Stimulated activated CD8-positive, alpha-beta memory T cell treated with anti-CD3 and anti-CD28 coated beads, Interleukin-4, amount 100 ng/mL, for 24 hours (primary cell): Measurements from ENCODE around the gene MYH14.

Source experiments
- DNase-seq: peaks from one replicate; pipeline ENCODE4 v3.0.0-alpha.2; 2020; ENCODE audit warnings: low read depth

The MYH14 gene

DNA sequence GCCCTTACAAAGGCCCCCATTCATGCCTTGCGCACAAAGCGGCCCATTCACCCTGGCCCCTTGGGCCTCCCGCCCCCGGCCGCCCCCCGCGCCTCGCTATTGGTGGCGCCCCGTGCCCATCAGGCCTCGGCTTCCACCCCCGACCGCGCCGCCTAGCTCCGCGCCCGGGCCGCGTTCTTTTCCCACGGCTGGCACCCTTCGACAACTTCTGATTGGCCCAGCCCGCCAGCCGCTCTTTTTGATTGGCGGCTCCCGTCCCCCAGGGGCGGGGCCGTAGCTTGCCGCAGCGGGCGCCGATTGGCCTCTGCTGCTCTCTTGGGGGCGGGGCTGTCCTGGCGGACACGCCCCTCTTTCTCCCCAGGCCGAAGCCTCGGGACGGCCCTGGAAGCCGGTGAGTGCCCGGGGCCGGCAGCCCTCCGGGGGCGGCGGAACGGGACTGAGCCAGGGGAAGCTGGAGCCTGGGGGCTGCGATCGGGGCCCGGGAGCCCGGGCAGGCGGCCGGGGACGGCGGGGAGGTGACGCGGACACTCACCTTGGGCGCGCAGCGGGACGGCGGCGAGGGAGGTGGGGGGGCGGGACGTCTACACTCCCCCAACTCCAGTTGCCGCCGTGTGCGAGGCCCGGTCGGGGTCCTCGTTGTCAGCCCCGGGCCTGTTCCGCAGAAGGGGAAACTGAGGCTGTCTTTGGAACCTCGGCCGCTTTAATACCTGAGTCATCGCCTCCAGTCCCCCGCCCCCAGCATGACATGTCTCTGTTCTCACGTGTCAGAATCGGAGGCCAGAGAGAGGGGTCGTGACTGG lies at the start of gene MYH14:
Gene MYH14, plus strand, starts transcription at position 342 of the 800 bp plus-strand sequence. CDS start 6,744 bp downstream, outside the sequence.
- peak; percentile 2 for DNase-seq

DNA sequence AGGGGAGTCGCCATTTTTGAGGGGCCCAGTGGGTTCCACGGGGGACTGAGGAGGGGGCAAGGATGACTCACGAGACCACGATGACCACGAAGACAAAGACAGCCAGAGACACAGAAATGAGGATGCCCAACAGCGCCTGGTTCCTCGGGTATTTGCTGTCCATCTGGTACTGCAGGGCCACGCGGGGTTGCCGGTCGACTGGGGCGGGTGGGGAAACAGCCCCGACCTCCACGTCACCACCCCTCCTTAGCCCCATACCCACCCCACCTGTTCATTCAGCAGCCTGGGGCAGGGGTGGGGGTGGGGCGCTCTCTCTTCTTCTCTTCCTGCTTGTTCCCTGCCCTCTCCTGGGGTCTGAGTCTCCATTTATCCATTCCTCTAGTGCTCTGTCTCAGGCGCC lies 48.9 kb upstream of the MYH14 start:
- no peak for DNase-seq

DNA sequence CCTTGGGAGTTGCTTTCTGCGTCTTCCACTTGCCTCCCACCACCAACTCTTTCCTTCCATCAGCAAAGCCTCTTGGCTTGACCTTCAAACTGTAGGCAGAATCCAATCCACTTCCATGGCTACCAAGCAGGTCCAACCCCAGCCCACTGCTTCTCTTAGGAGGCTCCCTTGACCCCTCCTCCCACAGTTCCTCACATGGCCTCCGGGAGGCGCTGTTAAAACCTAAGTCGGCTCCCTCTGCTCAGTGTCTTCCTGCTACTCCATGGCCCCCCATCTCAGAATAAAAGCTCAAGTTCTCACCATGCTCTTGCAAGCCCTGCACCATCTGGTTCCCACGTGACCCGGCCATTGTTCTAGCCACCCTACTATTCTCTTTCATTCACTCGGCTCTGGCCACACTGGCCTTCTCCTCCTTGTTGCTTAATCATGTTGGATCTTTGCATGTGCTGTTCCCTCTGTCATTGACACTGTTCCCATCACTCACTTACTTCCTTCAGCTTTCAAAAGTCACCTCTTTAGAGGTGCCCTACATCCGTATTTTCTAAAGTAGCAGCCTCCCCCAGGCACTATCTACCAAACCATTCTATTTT lies 47.8 kb upstream of the MYH14 start:
- no peak for DNase-seq

- DNase-seq, result no peak
Observed at GRCh38 chr19:50158577-50158976, 44.8 kb upstream of the MYH14 start.

- DNase-seq, result no peak
Observed at GRCh38 chr19:50159078-50159477, 44.3 kb upstream of the MYH14 start.

DNA sequence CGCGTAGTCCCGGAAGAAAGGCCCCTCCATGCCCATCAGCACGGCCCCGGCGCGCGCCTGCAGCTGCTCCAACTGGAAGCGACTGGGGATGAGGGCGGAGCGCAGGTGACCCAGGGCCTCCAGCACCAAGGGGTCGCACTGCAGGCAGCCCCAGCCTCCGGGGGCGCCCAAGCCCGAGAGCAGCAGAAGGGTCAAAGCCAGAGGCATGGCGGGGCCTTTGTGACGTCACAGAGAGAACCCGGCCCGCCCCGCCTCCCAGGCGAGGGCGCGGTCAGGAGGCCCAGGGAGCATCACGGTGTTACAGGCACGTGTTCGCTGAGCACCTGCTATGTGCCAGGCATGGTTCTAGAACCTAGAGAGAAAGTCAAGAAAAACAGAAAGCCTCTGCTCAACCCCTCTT lies 40.4 kb upstream of the MYH14 start, which contains the start of gene IZUMO2:
Gene IZUMO2, minus strand, starts transcription at position 294 of the 400 bp plus-strand sequence. Its CDS starts 87 bp downstream, at position 207.
- no peak for DNase-seq

- no peak for DNase-seq
Observed at GRCh38 chr19:50167314-50167721, 36.1 kb upstream of the MYH14 start.

DNA sequence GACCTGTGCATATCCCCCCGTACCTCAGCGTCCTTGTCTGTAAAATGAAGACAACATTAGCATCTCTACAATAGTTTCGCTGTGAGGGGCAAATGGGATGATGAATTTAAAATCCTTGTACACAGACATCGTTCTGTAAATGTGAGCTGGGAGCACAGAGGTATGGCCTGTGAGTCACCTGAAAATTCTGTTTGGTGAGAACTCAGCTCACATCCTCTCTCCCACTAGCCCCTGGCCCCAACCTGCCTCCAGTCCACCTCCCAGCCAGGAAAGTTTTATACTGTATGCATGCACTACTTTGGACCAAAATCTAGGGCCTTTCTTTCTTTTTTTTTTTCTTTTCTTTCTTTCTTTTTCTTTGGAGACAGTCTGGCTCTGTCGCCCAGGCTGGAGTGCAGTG lies 31.7 kb upstream of the MYH14 start:
- no peak for DNase-seq

DNA sequence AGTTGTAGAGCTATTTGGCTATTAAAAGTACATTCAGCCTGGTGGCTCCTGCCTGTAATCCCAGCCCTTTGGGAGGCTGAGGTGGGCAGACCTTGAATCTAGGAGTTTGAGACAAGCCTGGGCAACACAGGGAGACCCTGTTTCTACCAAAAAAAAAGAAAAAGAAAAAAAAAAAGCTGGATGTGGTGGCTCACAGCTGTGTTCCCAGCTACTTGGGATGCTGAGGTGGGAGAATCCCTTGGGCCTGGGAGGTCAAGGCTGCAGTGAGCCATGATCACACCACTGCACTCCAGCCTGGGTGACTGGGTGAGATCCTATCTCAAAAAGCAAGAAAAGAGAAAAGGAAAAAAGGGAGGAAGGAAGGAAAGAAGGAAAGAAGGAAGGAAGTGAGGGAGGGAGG lies 30.7 kb upstream of the MYH14 start:
- DNase-seq, result no peak

- no peak for DNase-seq
Observed at GRCh38 chr19:50173127-50173526, 30.3 kb upstream of the MYH14 start.

DNA sequence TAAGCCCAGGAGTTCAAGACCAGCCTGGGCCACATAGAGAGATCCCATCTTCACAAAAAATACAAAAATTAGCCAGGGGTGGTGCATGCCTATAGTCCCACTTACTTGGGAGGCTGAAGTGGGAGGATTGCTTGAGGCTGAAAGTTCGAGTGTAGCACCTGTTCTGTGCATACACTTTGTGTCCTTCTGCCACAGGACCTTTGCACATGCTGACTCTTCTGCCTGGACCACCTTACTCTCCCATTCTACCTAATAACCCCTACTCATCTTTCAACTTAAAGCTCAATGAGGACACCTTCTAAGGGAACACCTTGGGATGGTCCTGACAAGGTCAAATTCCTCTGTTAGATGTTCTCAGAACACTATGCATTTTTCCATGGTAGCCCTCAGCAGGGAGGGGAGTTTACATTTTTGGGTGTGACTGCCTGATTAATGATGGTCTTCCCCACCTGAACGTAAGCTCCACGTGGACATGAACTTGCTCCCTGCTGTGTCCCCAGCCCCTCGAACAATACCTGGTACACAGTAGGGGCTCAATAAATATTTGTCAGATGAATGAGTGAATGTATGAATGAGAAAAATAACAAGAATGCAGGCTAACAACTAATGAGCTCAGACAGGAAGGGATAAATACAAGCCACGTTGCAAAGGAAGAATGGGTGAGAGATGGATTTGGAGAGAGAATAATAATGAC lies 29.2 kb upstream of the MYH14 start:
- no peak for DNase-seq

GRCh38 chr19:50175924-50176323 lies 27.5 kb upstream of the MYH14 start:
- DNase-seq, result no peak

DNA sequence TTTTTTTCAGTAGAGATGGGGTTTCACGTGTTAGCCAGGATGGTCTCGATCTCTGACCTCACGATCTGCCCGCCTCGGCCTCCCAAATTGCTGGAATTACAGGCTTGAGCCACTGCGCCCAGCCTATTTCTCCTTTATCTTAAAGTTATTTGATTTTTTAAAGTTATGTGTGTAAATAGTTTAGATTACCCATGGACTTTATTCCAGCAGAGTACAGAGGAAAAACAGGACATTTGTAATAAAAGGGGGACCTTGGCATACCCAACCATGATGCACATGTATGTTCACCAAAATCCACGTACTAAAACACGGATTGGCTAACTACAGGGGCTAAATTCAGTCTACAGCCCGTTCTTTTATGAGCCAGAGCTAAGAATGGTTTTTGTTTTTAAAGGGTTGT lies 26.6 kb upstream of the MYH14 start:
- DNase-seq, result no peak

DNA sequence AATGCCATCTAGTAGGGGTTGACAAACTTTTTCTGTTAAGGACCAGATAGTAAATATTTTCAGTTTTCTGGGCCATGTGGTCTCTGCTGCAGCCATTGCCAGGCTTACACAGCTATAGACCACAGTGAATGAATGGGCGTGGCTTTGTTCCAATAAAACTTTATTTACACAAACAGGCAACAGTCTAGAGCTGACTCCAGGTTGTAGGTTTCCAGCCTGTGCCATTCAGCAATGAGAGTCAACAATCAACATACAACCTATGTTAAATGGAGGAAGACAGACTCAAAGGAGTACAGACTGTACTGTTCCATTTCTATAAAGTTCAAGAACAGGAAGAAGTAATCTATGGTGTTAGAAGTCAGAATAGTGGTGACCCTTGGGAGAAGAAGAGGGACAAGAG lies 25.1 kb upstream of the MYH14 start:
- DNase-seq, result no peak

DNA sequence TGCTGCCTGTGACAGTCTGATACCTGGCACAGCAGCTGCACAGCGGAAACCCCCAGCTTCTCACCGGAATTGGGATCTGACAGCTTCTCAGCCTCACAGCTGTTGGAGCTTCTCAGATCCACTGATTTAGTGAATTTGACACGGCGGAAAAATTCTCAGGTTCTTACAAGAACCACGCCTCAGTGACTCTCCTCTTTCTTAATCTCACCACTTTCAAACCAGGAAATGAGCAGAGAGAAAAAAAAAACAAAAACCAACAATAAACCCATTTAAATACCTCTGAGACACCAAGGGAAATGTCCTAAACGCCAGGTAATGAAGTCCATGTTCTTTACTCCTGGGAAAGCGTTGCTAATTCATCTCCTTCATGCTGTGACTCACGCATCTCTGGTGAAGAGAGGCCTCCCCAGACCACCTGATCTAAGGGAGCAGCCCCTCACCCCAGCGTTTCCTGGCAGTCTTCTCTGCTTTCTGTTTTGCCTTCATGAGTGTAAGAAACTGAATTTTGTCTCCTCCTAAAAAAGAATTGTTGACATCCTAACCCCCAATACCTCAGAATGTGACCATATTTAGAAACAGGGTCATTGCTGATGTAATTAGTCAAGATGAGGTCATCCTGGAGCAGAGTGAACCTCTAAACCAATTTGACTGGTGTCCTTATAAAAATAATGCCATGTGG lies 24.4 kb upstream of the MYH14 start:
- DNase-seq, result no peak

DNA sequence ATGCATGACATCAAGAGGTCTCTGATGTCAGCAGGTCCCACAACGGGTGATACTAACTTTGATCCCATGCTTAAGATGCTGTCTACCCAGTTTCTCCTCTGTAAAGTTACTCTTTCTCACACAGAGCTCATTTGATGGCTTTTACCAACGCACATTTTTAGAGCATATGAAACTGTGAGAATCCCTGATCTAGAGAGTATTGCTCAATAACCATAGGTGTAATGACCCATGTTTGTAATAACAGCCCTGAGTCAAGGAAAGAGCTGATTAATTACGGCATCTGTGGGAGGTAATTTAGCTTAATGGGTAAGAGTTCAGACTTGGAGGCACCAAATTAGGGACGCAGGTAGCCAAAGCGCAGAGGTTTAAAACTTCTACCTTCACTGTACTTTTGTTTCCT lies 22.3 kb upstream of the MYH14 start:
- no peak for DNase-seq

GRCh38 chr19:50184196-50184595 lies 19.2 kb upstream of the MYH14 start:
- no peak for DNase-seq

DNA sequence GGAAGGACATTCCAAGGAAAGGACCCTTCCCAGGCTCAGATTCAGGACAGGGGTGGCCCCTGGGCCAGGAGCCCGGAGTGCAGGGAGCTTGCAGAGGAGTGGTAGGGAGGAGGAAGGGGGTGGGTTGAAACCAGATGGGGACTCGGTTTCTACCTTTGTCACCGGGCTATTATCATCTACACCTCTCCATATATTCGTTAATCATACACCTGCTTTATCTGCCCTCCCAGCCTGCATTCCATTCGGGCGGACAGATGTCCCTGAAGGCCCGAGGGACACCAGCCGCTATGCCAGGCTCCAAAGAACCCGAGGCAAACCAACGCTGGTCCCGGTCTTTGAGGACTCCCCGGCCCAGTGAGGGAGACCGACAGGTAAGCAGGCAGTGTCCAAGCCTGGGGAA lies 15.5 kb upstream of the MYH14 start:
- no peak for DNase-seq

GRCh38 chr19:50189331-50189730 lies 14.1 kb upstream of the MYH14 start:
- no peak for DNase-seq

DNA sequence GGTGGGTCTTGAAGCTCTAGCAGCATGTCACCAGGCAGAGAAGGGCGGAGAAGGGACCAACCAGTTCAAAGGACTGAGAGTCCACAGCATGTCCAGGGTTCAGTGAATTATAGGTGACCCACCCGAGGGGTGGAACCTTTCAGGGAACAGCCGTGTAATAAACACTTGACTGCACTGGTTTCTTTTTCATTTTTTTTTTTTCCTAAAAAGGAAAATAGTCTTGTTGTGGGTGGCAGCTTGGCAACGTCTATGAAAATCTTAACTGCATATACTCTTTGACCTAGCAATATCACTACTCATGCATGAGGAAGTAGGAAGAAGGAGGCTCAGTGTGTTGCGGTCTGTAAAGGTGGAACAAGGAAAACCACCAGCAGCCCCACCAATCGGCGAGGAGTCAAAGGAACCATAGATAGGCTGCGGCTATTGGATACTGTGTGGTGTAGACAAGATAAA lies 13.0 kb upstream of the MYH14 start:
- DNase-seq, result no peak

DNA sequence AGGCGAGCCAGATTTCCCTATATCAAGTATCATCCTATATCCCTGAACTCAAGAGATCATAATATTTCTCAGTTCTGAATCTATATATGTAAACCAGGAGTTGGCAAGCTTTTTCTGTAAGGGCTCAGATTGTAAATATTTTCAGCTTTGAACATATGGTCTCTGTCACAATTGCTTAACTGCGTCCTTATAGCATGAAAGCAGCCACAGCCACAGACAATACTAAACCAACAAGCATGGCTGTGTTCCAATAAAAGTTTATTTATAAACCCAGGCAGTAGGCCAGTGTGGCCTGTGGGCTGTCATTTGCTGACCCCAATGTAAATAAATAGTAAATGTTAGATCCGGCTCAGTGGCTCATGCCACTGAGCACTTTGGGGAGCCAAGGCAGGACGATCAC lies 12.2 kb upstream of the MYH14 start:
- DNase-seq, result no peak

GRCh38 chr19:50192463-50193211 lies 10.8 kb upstream of the MYH14 start:
- no peak for DNase-seq
